Stimulated activated CD8-positive, alpha-beta memory T cell treated with anti-CD3 and anti-CD28 coated beads, Interleukin-4, amount 100 ng/mL, for 1 hour (primary cell): ENCODE results near the gene FOXL2NB.

Source experiments
- DNase-seq, 2 donors: peaks; one replicate each; pipeline ENCODE4 v3.0.0-alpha.2; 2020; ENCODE audit warnings: low read depth in 2 of 2, low spot score in 1 of 2

FOXL2NB gene

DNA sequence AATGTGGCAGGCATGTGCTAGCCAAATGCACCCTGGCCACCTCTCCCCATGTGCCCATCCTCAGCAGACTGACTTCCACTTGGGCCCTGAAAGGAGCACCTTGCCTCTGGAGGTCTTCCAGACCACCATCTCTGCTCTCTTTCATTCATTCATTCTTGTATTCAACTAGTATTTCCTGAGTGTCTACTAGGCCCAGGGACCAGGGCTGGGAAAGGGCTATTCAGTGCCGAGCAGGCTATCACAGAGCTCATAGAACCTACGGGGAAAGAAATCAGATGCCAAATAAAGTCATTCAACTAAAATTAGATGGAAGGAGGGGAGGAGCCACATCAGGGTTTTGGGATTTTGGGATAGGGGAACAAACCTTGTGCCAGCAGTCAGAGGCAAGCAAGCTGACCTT, 40.2 kb downstream of the FOXL2NB start:
- no peak for DNase-seq

DNA sequence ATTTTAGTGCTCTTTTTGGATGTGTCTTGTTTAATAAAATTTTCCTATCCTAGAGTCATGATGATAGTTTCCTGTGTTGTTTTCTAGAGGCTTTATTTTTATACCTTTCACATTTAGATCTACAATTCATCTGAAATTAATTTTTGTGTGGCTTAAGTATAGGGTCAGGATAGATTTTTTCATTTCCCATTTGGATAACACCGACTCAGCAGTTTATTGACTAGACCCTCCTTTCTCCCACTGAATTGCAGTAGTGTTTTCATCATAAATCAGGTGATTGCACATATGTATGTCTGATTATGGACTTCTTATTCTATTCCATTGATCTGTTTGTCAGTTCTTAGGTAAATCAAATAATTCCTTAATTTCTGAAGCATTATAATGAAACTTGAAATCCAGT, 48.7 kb downstream of the FOXL2NB start:
- no peak for DNase-seq
